Ectodermal cell (in vitro differentiated cells): Measurements from ENCODE around the gene MARK2.

Experiments used
- H3K27ac ChIP-seq: 2 replicates; pipeline ENCODE4 v1.7.0; 2013; ENCODE audit warnings: mild to moderate bottlenecking, low read depth, low read length; ENCODE audit not compliant: insufficient read depth, poor library complexity, severe bottlenecking
- H3K27me3 ChIP-seq: 2 replicates; pipeline ENCODE4 v1.7.0; 2013; ENCODE audit warnings: mild to moderate bottlenecking, low read length; ENCODE audit not compliant: insufficient read depth, control insufficient read depth, poor library complexity, severe bottlenecking
- H3K36me3 ChIP-seq: one replicate; pipeline ENCODE4 v1.7.0; 2013; ENCODE audit warnings: low read length; ENCODE audit not compliant: control insufficient read depth, insufficient read depth
- H3K4me1 ChIP-seq: one replicate; pipeline ENCODE4 v1.7.0; 2013; ENCODE audit warnings: low read length; ENCODE audit not compliant: control insufficient read depth, insufficient read depth
- H3K4me3 ChIP-seq: 2 replicates; pipeline ENCODE4 v1.7.0; 2013; ENCODE audit warnings: low read depth, low read length, control low read depth; ENCODE audit not compliant: insufficient read depth
- H3K9me3 ChIP-seq: 2 replicates; pipeline ENCODE4 v1.7.0; 2013; ENCODE audit warnings: mild to moderate bottlenecking, low read length, moderate library complexity; ENCODE audit not compliant: control insufficient read depth
- WGBS, 2 experiments: methylation state at CpG; one replicate each; pipeline ENCODE4 v1.1.7; 2013; ENCODE audit warnings: missing lambda C conversion rate in 2 of 2; 5-methylcytosine and 5-hydroxymethylcytosine counted together

The MARK2 gene

DNA sequence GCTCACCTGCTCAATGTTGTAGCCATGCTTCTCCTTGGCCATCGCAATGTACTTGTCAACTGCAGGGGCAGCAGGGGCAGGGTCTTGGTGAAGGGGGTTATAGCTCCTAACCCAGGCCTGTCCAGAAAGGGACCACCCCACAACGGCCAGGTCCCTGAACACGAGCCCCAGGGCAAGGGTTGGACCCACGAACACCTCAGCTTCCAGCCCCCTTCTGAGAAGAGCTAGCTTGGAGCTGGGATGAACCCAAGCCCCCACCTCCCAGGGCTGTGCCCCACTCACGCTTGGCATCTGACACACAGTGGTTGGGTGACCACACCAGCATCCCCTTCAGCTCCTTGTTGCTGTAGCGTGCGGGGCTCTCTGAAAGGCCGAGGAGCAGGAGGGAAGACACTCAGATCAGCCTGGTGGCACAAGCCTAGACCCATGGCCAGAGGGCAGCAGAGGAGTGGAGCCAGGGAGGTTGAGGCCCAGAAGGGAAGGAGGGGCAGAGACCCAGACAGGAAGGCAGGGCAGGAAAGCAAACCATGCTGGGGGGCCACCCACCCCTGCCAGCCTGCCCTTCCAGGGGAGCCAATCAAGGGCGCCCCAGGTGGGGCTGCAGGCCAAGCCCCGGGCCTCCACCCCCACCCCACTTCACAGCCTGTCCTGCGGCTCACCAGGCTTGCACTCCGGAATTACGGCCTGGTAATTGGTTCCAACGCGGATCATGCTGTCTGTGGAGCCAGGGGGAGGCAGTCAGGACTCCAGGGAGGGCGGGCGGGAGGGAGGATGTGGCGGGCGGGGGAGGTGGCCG, 76.2 kb downstream of the MARK2 start:
- no peaks in the 10 kb centered on the region for H3K9me3 ChIP-seq
- peaks cover 53% of the 10 kb centered on the region for H3K4me1 ChIP-seq
- H3K27me3 ChIP-seq = no peaks in the 10 kb centered on the region
- H3K27ac ChIP-seq = no peak overlapping the region
- peaks cover 27% of the 10 kb centered on the region for H3K36me3 ChIP-seq
- 42 to 44% methylated on average over 20 of the region's 20 CpGs for WGBS, 2 experiments
- peak overlapping the region; percentile 97 for H3K4me3 ChIP-seq

DNA sequence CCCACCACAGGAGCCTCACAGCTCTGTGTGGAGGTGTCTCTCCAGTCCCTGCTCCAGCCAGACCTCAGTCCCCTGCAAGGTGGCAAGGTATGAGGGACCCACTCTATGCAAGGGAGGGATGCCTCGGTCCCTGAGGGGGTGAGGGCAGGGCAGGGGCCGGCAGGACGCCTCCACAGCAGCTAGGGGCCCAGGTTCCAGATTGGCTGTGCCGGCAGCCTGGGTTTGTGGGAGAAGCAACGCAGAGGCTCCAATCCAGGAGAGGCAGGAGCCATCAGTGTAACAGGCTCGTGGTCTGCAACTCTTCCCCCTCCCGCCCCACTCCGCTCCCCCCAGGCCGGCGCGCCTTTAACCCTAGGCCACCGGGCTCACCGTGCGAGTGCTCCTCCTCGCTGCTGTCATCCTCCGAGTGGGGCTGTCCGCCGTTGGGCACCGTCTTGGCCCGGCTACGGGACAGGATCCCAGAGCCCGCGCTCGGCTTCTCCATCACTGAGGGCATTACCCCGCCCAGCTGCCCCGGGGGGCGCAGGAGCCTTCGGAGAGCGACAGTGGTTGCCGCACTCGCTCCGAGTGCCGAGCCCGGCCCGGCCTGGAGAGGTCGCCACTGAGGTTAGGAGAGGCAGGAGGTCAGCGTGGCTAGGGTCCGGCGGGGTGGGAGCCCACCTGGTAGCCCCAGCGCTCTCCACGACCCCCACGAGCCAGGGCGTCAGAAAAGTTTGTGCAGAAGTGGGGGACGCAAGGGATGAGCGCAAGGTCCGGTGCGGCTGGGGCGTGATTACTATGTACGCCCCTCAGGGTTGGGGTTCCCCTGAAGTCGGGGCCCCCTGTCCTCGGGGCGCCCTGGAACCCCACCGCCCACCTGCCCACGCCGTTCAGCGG, 77.3 kb downstream of the MARK2 start:
- no peaks in the 10 kb centered on the region for H3K9me3 ChIP-seq
- peaks cover 53% of the 10 kb centered on the region for H3K4me1 ChIP-seq
- H3K4me3 ChIP-seq = peak overlapping the region; percentile 97
- H3K36me3 ChIP-seq = peaks cover 27% of the 10 kb centered on the region
- WGBS, 2 experiments = 0 to 1% methylated on average over 56 of the region's 56 CpGs
- peak overlapping the region; percentile 88 for H3K27ac ChIP-seq
- H3K27me3 ChIP-seq = no peaks in the 10 kb centered on the region

DNA sequence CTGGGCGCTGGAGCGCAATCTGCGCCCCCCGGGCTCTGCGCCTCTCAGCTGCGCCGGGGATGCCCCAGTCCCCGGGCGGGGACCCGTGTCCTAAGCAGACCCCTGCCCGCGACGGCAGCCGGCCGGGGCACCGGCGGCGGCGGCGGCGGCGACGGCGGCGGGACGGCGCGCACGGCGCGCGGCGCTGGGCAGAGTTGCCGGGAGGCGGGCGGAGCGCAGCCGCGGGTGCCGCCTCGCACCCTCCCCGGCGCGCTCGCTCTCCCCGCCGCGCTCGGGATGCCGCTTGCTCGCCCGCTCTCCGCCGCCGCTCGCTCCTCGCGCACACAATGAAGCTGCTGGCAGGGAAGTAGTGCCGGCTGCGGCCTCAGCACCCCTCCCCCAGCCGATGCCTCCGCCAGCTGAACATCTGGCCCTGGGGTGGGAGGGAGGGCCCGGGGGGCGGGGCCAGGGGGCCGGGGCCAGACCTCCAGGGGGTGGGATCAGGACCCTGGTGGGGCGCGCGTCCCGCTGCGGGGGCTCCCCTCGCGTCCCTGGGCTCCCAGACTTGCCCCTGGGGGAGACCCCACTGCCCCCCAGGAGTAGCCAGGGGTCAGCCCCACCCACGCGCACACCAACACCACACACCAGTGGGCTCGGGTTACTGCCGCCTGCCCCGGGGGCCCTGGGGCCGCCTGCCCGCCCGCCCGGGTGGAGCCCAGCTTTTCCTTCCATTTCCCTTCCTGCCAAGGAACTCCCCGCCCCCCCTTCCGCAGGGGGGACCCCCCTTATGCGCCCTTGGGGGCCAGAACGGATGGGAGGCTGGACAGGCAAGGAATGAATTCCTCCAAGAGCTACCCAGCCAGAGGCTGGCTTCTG, 78.2 kb downstream of the MARK2 start, which contains the start of gene RCOR2:
RCOR2 (minus strand) TSS at position 328 of the 855 bp plus-strand sequence. CDS start 708 bp downstream, outside the sequence.
- Histone ChIP-seq H3K36me3 (peaks cover 26% of the 10 kb centered on the region), H3K27ac (peak within 1 kb of the TSS; percentile 99), H3K9me3 (no peaks in the 10 kb centered on the region), H3K4me3 (peak within 1 kb of the TSS; percentile 97), H3K27me3 (no peaks in the 10 kb centered on the region), H3K4me1 (peaks cover 57% of the 10 kb centered on the region)
- 0% methylated on average over 85 of the region's 85 CpGs for WGBS, 2 experiments

DNA sequence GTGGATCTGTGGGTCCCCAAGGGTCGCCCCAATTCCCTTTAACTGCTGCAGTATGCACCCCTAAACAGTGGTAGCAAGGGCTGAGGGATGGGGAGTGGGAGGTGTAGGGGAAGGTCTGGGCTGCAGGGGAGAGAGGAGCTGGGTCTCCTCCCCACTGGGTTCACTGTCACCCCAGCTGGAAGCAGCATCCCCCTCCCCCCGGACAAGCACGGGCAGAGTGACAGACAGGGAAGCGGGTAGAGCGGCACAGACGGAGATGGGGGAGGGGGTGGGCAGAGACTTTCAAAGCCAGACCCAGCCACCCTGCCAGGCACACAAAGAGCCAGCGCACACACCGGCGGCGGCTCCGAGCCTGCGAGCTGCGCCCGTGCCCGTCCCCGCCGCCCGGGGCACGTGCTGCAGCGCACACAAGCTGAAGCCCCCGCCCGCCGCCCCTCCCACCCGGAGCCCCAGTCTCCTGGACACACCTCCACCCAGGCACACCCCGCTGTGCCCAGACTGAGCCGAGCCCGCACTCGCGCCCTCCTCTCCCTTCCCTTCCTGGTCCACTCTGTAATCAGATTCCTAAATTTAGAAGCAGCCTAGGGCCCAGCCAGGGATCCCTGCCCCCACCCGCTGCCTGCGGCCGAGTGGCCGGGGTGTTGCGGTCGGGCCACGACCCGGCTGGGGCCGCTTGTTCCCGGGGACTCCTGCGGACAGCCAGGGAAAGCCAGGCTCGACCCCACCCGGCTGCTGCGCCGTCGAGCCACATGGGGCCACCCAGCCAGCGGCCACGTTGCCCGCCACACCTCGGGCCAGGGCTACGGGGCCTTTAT, 79.0 kb downstream of the MARK2 start:
- peak overlapping the region; percentile 97 for H3K4me3 ChIP-seq
- peaks cover 53% of the 10 kb centered on the region for H3K4me1 ChIP-seq
- peaks cover 18% of the 10 kb centered on the region for H3K36me3 ChIP-seq

DNA sequence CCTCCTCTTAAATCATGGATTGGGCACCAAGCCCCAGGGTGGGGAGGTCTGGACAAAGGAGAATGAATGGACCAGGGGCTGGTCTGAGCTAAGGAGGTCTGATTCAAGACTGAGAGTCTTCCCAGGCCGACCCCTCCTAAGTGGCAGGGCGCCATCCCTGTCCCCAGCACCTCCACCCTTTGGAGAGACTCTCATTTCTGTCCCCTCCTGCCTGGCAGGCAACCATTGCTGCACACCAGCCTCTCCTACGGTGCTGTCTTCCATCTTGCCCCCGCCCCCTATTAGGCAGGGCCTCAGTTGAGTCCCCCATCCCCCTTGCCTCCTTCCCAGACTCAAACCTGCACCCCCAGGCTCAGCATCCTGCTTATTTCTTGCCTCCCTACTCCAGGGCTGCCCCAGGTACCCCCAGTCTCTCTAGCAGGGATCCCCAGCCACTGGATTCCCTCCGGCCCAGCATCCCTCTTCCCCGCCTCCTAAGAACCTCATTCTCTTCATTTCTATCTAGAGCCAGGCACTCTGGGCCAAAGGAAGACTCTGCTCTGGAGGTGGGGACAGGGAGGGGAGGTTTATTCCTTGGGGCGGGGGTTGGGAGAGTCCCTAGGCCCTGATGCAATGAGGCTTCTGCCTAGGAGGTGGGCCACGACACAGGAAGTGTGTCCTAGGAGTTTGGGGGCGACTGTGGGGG, 79.7 kb downstream of the MARK2 start:
- H3K4me1 ChIP-seq = peaks cover 51% of the 10 kb centered on the region
- no peaks in the 10 kb centered on the region for H3K27me3 ChIP-seq
- peaks cover 15% of the 10 kb centered on the region for H3K36me3 ChIP-seq
- WGBS, 2 experiments = 6% methylated on average over 9 of the region's 9 CpGs
- H3K27ac ChIP-seq = peak overlapping the region; percentile 99
- peak overlapping the region; percentile 97 for H3K4me3 ChIP-seq
- no peaks in the 10 kb centered on the region for H3K9me3 ChIP-seq

More for the DNA sequence above, 79.0 kb downstream of the MARK2 start:
- H3K27ac ChIP-seq = peak overlapping the region; percentile 99
- H3K27me3 ChIP-seq = no peaks in the 10 kb centered on the region
- 0% methylated on average over 50 of the region's 50 CpGs for WGBS, 2 experiments
- H3K9me3 ChIP-seq = no peaks in the 10 kb centered on the region

DNA sequence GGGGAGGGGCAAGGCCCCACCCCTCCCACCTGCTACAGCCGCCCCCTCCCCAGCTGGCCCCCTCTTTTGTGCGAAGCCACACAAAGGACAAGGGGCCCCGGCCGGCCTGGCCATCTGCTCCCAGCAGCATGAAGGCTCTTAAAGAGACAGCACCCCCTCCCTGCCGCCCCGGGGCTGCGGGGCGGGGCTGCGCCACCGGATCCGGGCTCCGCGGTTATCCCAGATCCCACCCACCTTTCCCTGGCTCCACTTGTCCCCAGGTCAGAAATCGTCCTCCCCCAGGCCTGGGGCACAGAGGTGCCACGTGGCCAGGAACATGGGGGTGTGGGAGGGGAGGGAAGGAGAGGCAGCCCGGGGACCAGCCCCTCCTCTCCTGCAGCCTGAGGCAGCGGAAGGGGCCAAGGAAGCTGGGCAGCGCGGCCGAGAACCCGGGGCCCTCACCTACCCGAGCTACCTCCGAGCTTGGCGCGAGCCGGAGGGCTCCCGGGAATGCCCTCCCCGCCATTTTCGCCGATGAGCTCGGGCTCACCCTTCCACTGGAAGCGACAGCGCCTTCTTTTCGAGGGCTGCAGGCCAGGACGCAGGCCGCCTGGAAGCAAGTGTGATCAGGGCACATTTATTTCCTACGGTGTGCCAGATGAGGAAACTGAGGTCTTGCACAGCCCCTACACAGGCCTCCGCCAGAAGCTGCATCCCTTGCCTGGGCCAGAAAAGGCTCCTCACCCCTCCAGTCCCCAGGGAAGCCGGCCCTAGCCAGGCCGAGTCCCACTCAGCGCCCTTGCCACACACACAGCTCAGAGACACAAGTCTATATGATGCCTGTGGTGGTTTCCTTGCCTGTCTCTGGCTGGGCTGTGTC, 80.6 kb downstream of the MARK2 start:
- H3K27ac ChIP-seq = peak overlapping the region; percentile 99
- WGBS, 2 experiments = 6 to 7% methylated on average over 41 of the region's 41 CpGs
- H3K36me3 ChIP-seq = peaks cover 7% of the 10 kb centered on the region
- no peaks in the 10 kb centered on the region for H3K9me3 ChIP-seq
- peak overlapping the region; percentile 97 for H3K4me3 ChIP-seq
- peaks cover 43% of the 10 kb centered on the region for H3K4me1 ChIP-seq
- H3K27me3 ChIP-seq = no peaks in the 10 kb centered on the region

DNA sequence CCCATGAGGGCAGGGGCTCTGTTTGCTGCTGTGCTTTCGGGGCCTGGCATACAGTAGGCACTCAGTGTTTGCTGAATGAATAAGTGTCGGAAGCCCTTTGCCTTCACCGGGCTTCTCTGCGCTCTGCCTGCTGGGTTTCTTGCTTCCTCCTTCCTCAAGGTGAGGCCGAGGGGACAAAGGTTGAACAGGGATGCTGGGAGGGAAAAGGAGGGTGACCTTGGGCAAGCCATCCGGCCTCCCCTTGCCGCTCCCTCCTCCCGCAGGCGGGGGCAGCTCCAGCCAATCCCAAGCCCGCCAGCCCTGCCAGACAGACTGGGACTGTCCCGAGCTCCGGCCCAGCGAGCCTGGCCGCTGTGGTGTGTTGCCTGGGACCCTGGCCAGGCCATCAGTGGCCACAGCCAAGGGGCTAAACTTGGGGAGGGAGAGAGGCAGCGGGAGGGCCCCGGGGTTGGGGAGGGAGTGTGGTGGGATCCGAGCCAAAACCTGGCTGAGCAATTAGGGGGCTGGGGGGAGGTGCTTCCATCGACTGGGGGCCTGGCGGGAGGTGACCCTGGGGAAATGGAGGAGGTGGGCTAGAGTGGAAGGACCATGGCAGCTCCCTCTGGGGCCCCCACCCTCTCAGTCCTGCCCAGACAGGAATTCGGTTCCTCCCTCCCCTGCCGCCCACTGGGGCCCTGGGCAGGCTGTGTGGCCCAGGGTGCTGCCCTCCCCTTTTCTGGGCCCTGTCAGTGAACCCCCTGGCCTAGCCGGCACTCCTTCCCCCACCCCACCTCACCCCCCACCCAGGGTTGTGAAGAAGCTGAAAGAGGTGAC, 81.4 kb downstream of the MARK2 start:
- Histone ChIP-seq H3K27me3 (no peaks in the 10 kb centered on the region), H3K4me3 (peak overlapping the region; percentile 97), H3K4me1 (peaks cover 34% of the 10 kb centered on the region), H3K27ac (peak overlapping the region; percentile 99), H3K36me3 (no peaks in the 10 kb centered on the region), H3K9me3 (no peaks in the 10 kb centered on the region)
- 13 to 15% methylated on average over 21 to 22 of the region's 22 CpGs for WGBS, 2 experiments

DNA sequence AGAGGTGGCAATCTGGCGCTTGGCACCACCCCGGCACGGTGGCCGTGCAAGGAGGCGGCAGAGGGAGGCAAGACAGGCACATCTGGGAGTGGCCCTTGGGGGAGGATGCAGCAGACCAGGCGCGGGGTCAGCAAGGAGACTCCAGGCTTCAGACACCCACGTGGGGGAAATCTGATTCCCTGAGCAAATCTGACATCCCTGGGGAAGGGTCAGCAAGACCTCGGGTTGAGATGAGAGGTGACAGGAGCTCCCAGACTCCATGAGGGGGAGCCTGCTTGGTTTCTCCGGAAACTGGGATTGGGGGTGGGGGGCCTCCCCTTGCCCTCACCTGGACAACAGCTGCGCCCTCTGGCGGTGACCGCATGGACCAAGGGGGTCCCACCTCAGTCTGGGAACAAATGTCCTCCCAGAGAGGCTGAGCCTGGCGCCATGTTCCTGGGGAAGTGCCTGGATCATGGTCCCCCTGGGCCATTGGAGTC, 82.1 kb downstream of the MARK2 start:
- H3K27ac ChIP-seq = no peak overlapping the region
- 19 to 21% methylated on average over 14 of the region's 14 CpGs for WGBS, 2 experiments
- H3K4me1 ChIP-seq = peaks cover 34% of the 10 kb centered on the region
- no peaks in the 10 kb centered on the region for H3K36me3 ChIP-seq
- H3K4me3 ChIP-seq = no peak overlapping the region
- H3K9me3 ChIP-seq = no peaks in the 10 kb centered on the region
- H3K27me3 ChIP-seq = no peaks in the 10 kb centered on the region
